ENCODE results near the gene RELN.

The RELN gene

GRCh38 chr7:103487419-103487818, 502.0 kb downstream of the RELN start:
- TF ChIP-seq CTCF (IDR thresholded peaks at IDR 0.05): no peak

DNA sequence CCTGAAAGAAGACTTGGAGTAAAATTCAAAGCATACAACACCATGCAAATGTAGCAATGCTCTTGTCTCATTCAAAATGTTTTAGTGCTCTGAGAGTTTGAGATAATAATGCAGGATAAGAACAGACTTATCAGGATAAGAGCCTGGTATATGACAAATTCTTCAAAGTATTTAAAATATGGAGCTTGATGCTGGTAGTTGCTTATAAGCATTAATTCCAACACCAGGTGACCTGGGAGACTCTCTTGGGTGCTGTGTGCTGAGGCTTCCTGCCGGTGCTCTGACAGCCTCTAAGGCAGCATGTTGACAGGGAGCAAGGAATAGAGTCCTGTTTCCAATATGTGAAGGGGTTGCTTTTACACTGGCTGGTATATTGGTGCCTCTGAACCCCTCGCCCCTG, 508.7 kb downstream of the RELN start:
- no peak for TF ChIP-seq CTCF (IDR thresholded peaks at IDR 0.05)

DNA sequence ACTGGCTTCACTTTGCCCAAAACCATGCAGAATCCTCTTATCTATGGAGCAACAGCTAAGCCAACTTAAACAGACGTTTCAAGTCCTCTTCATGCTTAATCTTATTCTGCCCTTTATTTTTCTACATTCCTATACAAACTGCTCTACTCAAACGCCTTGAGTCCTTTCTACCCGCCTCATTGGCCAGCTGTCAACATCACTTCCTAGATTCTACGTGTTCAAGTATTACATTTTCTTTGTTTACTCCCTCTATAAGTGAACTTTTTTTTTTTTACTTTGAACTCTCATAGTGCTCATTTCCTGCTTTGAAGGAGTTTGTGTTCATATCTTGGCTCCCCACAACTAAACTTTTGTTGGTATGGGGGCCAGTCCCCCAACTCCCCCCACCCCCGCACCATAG, 514.5 kb downstream of the RELN start:
- TF ChIP-seq CTCF (IDR thresholded peaks at IDR 0.05): no peak

DNA sequence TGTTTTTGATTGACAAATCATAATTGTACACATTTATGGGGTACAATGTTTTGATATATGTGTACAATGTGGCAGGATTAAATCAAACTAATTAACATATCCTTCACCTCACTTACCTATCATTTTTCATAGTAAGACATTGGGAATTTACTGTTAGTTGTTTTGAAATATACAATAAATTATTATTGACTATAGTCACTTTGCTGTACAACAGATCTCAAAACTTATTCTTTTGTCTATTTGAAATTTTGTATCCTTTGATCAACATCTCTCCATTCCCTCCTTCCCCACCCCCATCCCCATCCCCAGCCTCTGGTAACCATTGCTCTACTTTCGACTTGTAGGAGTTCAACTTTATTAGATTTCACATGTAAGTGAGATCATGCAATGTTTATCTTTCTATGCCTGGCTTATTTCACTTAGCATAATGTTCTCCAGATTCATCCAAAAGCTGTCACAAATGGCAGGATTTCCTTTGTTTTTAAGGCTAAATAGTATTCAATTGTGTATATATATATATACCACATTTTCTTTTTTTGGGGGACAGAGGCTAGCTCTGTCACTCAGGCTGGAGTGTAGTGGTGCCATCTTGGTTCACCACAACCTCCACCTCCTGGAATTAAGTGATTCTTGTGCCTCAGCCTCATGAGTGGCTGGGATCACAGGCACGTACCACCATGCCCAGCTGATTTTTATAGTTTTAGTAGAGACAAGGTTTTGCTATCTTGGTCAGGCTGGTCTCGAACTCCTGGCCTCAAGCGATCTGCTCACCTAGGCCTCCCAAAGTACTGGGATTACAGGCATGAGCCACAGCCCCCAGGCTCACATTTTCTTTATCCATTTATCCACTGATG, 520.1 kb downstream of the RELN start:
- no peak for TF ChIP-seq CTCF (IDR thresholded peaks at IDR 0.05)

GRCh38 chr7:103466814-103467213, 522.6 kb downstream of the RELN start:
- no peak for TF ChIP-seq CTCF (IDR thresholded peaks at IDR 0.05)

- no peak for TF ChIP-seq CTCF (IDR thresholded peaks at IDR 0.05)
Measured at GRCh38 chr7:103462358-103462757, 527.1 kb downstream of the RELN start.

DNA sequence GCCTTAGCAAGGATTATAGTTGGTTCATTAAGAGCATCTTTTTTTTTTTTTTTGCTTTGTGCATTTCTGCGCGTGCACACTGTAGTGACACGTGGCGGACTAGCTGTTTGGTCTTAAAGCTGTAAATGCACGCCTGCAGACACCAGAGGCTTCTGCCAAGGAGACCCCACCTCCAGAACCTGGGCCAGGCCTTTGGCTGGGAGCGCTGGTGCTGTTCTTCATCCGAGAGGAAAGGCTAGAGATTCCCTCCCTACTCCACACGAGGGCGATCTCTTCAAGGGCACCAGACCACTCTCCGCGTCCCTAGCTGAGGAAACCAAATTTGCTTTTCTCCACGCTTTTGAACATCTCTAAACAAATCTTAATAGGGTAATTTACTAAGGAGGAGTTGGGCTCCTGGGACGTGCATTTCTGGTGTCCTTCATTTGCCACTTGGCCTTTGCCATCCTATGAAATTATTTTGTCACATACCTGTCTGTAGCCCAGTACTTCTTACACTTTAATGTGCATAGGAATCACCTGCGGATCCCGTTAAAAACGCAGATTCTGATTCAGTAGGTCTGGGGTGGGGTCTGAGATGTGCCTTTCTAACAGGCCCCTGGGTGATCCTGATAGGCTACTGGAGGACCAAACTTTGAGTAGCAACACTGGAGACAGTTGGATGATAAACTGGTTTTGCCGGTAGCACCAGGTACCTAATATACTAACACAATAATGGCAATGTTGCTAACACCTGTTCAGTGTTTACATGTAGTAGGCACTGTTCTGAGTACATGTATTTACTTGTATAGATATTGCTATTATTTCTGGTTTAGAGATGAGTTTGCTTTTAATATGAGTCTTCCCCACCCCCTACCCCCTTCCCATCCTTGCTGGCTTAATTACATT, 542.1 kb downstream of the RELN start:
- peak; percentile 86 for TF ChIP-seq CTCF (IDR thresholded peaks at IDR 0.05)
